GM21529 (cell line): ENCODE measurements around the gene IPO5.

Experiments
- ATAC-seq: cut with Tn5 transposase; IDR thresholded peaks from one replicate; pipeline ENCODE4 v1.9.1; 2021; ENCODE audit not compliant: unreplicated experiment

IPO5 gene

GRCh38 chr13:98054301-98054700 is 100.8 kb downstream of the IPO5 start:
- ATAC-seq, result no peak

GRCh38 chr13:98055623-98056022 is 102.1 kb downstream of the IPO5 start:
- no peak for ATAC-seq

GRCh38 chr13:98056839-98057410 is 103.5 kb downstream of the IPO5 start:
- no peak for ATAC-seq

- ATAC-seq, result no peak
These were observed 105.8 kb downstream of the IPO5 start for GRCh38 chr13:98059276-98059675.

GRCh38 chr13:98060282-98060681 is 106.8 kb downstream of the IPO5 start:
- ATAC-seq, result no peak

GRCh38 chr13:98065468-98065867 is 112.0 kb downstream of the IPO5 start:
- ATAC-seq, result no peak

GRCh38 chr13:98066636-98067035 is 113.2 kb downstream of the IPO5 start:
- no peak for ATAC-seq

GRCh38 chr13:98068521-98068920 is 115.0 kb downstream of the IPO5 start:
- ATAC-seq, result no peak

GRCh38 chr13:98069985-98070384 is 116.5 kb downstream of the IPO5 start:
- ATAC-seq, result no peak

- ATAC-seq, result no peak
These were observed 117.8 kb downstream of the IPO5 start for GRCh38 chr13:98071316-98071715.

- no peak for ATAC-seq
These were observed 119.0 kb downstream of the IPO5 start for GRCh38 chr13:98072476-98072875.
